Bronchial epithelial cell (primary cell): Measurements from ENCODE around the gene METTL24. TPM values are rescaled to one million over a fixed set of nuclear protein-coding genes. Genes with fewer than 3 reads are reported as not detected.

ENCODE experiments used
- DNase-seq: peaks from one replicate; pipeline ENCODE4 v3.0.0-alpha.2; 2010; ENCODE audit warnings: low read depth
- FAIRE-seq: peaks from 2 replicates; lab custom pipeline; 2011; peaks lifted over from hg19 to GRCh38; lab: Jason Lieb, UNC
- H3K27me3 ChIP-seq: 2 replicates; pipeline ENCODE4 v1.5.1; 2011; ENCODE audit warnings: low read length; ENCODE audit not compliant: control insufficient read depth, insufficient read depth
- H3K36me3 ChIP-seq: 2 replicates; pipeline ENCODE4 v1.5.1; 2011; ENCODE audit warnings: low read length; ENCODE audit not compliant: control insufficient read depth, insufficient read depth
- H3K4me3 ChIP-seq: 2 replicates; pipeline ENCODE4 v1.5.1; 2011; ENCODE audit warnings: mild to moderate bottlenecking, low read depth, low read length, control low read depth
- total RNA-seq: library from RNA; depleted of rRNA; stranded (reverse); fragments of >200 nt; gene quantifications from 2 replicates; pipeline ENCODE4 v1.2.1, GENCODE V29; 2014
- TF ChIP-seq, protein P1 (sequence below): IDR thresholded peaks from 2 replicates; pipeline ENCODE4 v1.5.1; 2011; ENCODE audit warnings: mild to moderate bottlenecking, moderate library complexity, low read length, control low read depth, inconsistent platforms; ENCODE audit not compliant: insufficient read depth, severe bottlenecking

Gene METTL24
- total RNA-seq, 1 donor from 2014 or later, result not detected

DNA sequence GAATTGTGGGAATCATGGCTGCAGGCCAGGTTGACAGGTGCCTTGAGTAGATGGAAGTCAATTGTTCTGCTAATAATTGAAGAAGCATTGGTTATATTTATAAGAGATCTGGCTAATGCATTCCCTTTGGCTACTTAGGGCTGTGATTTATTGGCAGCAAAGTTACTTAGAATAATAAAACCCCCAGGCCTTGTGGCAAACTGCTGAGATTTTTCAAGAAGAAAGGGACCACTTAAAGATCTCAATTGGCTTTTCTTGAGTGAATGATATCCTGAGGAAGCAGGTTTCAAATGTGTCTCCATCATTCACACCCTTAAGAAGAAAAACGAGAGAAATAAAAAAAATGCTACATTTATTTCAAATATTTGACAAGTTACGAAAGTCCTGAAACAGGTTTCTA is 29.8 kb upstream of the METTL24 start:
- DNase-seq (no peak), FAIRE-seq (no peak)
- TF ChIP-seq, protein P1, sequence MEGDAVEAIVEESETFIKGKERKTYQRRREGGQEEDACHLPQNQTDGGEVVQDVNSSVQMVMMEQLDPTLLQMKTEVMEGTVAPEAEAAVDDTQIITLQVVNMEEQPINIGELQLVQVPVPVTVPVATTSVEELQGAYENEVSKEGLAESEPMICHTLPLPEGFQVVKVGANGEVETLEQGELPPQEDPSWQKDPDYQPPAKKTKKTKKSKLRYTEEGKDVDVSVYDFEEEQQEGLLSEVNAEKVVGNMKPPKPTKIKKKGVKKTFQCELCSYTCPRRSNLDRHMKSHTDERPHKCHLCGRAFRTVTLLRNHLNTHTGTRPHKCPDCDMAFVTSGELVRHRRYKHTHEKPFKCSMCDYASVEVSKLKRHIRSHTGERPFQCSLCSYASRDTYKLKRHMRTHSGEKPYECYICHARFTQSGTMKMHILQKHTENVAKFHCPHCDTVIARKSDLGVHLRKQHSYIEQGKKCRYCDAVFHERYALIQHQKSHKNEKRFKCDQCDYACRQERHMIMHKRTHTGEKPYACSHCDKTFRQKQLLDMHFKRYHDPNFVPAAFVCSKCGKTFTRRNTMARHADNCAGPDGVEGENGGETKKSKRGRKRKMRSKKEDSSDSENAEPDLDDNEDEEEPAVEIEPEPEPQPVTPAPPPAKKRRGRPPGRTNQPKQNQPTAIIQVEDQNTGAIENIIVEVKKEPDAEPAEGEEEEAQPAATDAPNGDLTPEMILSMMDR, result no peak
- H3K27me3 ChIP-seq, result no peaks in the 10 kb centered on the region
- no peak overlapping the region for H3K4me3 ChIP-seq
- no peaks in the 10 kb centered on the region for H3K36me3 ChIP-seq

DNA sequence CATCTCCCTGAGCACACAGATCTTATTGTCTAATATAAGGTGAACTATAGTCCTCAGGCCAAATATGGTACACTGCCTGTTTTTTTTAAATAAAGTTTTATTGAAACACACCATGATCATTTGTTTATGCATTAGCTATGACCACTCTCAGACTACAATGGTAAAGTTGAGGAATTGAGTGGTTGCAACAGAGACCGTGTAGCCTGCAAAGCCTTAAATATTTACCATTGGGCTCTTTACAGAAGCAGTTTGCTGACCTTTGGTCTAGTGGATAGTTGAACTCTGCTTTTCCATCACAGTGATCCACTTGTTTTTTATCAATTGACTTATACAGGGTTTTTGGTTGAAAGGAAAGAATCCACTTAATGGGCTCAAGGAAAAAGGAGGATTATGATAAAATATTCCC is 27.3 kb upstream of the METTL24 start:
- Histone ChIP-seq H3K27me3 (no peaks in the 10 kb centered on the region), H3K36me3 (no peaks in the 10 kb centered on the region), H3K4me3 (no peak overlapping the region)
- DNase-seq, result no peak
- TF ChIP-seq, protein P1, result no peak
- FAIRE-seq, result no peak

- Histone ChIP-seq H3K4me3 (no peak overlapping the region), H3K36me3 (no peaks in the 10 kb centered on the region), H3K27me3 (no peaks in the 10 kb centered on the region)
- no peak for DNase-seq
- FAIRE-seq, result no peak
- TF ChIP-seq, protein P1, result no peak
Observed at GRCh38 chr6:110378552-110378951, 20.4 kb upstream of the METTL24 start.

- peaks cover 8% of the 10 kb centered on the region for H3K27me3 ChIP-seq
- no peak overlapping the region for H3K4me3 ChIP-seq
- no peak for DNase-seq
- FAIRE-seq, result no peak
- TF ChIP-seq, protein P1, result no peak
- no peaks in the 10 kb centered on the region for H3K36me3 ChIP-seq
Observed at GRCh38 chr6:110369066-110369465, 10.9 kb upstream of the METTL24 start.

GRCh38 chr6:110368284-110368683 is 10.1 kb upstream of the METTL24 start:
- FAIRE-seq (no peak), DNase-seq (no peak)
- Histone ChIP-seq H3K27me3 (peaks cover 8% of the 10 kb centered on the region), H3K36me3 (no peaks in the 10 kb centered on the region), H3K4me3 (no peak overlapping the region)
- TF ChIP-seq, protein P1, result no peak

DNA sequence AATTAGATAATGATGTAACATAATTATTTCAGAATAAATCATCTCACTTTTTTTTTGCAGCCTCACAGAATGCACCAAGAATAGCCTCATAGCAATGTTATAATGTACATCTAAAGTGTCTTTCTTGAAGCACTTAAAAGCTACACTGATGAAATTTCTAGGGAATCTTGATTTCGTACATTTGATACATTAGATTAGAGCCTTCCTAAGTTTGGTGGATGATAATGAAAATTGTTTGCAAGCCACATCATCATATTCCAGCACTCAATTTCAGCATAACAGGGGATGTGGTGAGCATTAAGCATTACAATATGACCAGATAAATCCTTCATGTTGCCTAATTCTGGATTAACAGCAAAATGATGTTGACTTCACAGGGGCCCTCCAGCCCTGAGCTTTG is 9.7 kb upstream of the METTL24 start:
- TF ChIP-seq, protein P1, result no peak
- Histone ChIP-seq H3K36me3 (no peaks in the 10 kb centered on the region), H3K27me3 (peaks cover 8% of the 10 kb centered on the region), H3K4me3 (no peak overlapping the region)
- DNase-seq (no peak), FAIRE-seq (no peak)
